PC-3 (cell line): ENCODE data around the gene PMAIP1. TPM values are rescaled to one million over a fixed set of nuclear protein-coding genes. Genes with fewer than 3 reads are reported as not detected.

Experiments used
- ATAC-seq: fragments of 200-7000 bp; cut with Tn5 transposase; 2 replicates; pipeline ENCODE4 v1.9.1; 2020; ENCODE audit warnings: mild to moderate bottlenecking, moderate library complexity
- BruUV-seq: library from RNA; stranded (reverse); fragments of 400-500 nt; replicated peaks from 2 replicates; lab custom pipeline; 2021; lab: Mats Ljungman, UMichigan
- CTCF ChIA-PET: fragments of 300-600 bp; sonication (Branson Sonifier 250); formaldehyde crosslinking; loops from one replicate; lab custom pipeline; 2022; ENCODE audit warnings: antibody characterized with exemption; lab: Charles Lee
- POLR2A ChIA-PET: fragments of 300-600 bp; sonication (Branson Sonifier 250); formaldehyde crosslinking; loops from one replicate; lab custom pipeline; 2022; ENCODE audit warnings: antibody characterized with exemption; ENCODE audit not compliant: unreplicated experiment; lab: Charles Lee
- DNase-seq: peaks from one replicate; pipeline ENCODE4 v3.0.0-alpha.2; 2015
- H2AFZ ChIP-seq: fragments of 300-600 bp; sonication (generic); 2 replicates; pipeline ENCODE4 v1.6.0; 2016; ENCODE audit warnings: antibody characterized with exemption, low read length
- H3F3A ChIP-seq: fragments of 300-600 bp; sonication (generic); one replicate; pipeline ENCODE4 v1.6.0; 2017; ENCODE audit warnings: antibody characterized with exemption, low read length, control low read depth, mild to moderate bottlenecking; ENCODE audit not compliant: unreplicated experiment
- H3K27ac ChIP-seq: fragments of 300-600 bp; sonication (generic); 2 replicates; pipeline ENCODE4 v1.5.1; 2016; ENCODE audit warnings: mild to moderate bottlenecking, low read length
- H3K27me3 ChIP-seq: fragments of 300-600 bp; sonication (generic); 2 replicates; pipeline ENCODE4 v1.6.1; 2016; ENCODE audit warnings: low read length, mixed read lengths
- H3K36me3 ChIP-seq: fragments of 300-600 bp; sonication (generic); 2 replicates; pipeline ENCODE4 v1.6.1; 2016; ENCODE audit warnings: low read depth, mixed run types, low read length, mixed read lengths
- H3K4me1 ChIP-seq: fragments of 300-600 bp; sonication (generic); 2 replicates; pipeline ENCODE4 v1.5.1; 2016; ENCODE audit warnings: low read length; ENCODE audit not compliant: insufficient read depth
- H3K4me2 ChIP-seq: fragments of 300-600 bp; sonication (generic); 2 replicates; pipeline ENCODE4 v1.6.0; 2016; ENCODE audit warnings: low read length
- H3K4me3 ChIP-seq: fragments of 300-600 bp; sonication (generic); 2 replicates; pipeline ENCODE4 v1.5.1; 2016; ENCODE audit warnings: mild to moderate bottlenecking, low read length, mixed read lengths
- H3K79me2 ChIP-seq: fragments of 300-600 bp; sonication (generic); 2 replicates; pipeline ENCODE4 v1.6.1; 2017; ENCODE audit warnings: low read length, mixed read lengths
- H3K9ac ChIP-seq: fragments of 300-600 bp; sonication (generic); 2 replicates; pipeline ENCODE4 v1.6.0; 2016; ENCODE audit warnings: mild to moderate bottlenecking, low read length
- H3K9me2 ChIP-seq: fragments of 300-600 bp; sonication (generic); replicated peaks from 2 replicates; pipeline ENCODE4 v1.6.1; 2016; ENCODE audit warnings: mixed run types, low read length, mixed read lengths
- H3K9me3 ChIP-seq: fragments of 300-600 bp; sonication (generic); 2 replicates; pipeline ENCODE4 v1.6.1; 2016; ENCODE audit warnings: low read length, mixed read lengths
- H4K20me1 ChIP-seq: fragments of 300-600 bp; sonication (generic); 2 replicates; pipeline ENCODE4 v1.6.1; 2016; ENCODE audit warnings: low read length, mixed read lengths
- EZH2 ChIP-seq: fragments of 300-600 bp; sonication (generic); IDR thresholded peaks from one replicate; pipeline ENCODE4 v1.6.1; 2017; ENCODE audit warnings: antibody characterized with exemption, mild to moderate bottlenecking, low read length; ENCODE audit not compliant: unreplicated experiment
- EZH2phosphoT487 ChIP-seq: fragments of 300-600 bp; sonication (generic); IDR thresholded peaks from 2 replicates; pipeline ENCODE4 v1.6.1; 2018; ENCODE audit warnings: mild to moderate bottlenecking, antibody characterized with exemption, low read length, borderline replicate concordance
- intact Hi-C: fragments of 100-400 bp; cut with micrococcal nuclease; formaldehyde crosslinking; loops from 2 replicates; pipeline ENCODE4 v1.9.0; 2023
- total RNA-seq: library from RNA; depleted of rRNA; stranded (reverse); fragments of >200 nt; gene quantifications from 2 replicates; pipeline ENCODE4 v1.2.3, GENCODE V29; 2014
- TF ChIP-seq, protein P1 (sequence below): fragments of 300-600 bp; sonication (generic); conservative IDR thresholded peaks from 2 replicates; pipeline ENCODE4 v1.5.1; 2017; ENCODE audit warnings: antibody characterized with exemption, low read depth, mild to moderate bottlenecking, low read length

Gene PMAIP1
- total RNA-seq, 1 experiment from 2014 or later, result 41.5 TPM

DNA sequence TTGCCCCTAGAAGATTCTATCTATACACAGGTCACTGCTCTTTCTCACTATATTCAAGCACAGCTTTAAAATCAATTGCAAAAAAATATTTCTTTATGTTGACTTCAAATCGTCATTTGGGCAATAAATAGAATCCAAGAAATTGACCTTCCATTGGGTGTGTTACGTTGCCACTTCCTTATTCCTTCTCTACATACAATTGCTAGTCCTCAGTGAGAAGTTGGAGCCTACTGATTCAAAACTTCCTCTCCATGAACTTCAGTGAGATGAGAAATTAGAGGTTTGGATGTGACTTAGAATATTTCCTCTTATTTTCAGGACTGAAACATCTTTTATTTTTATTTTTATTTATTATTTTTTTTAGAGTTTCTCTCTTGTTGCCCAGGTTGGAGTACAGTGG, 40.3 kb downstream of the PMAIP1 start:
- no peak overlapping the region for H3K4me3 ChIP-seq
- no peaks in the 10 kb centered on the region for H3K9me2 ChIP-seq
- H4K20me1 ChIP-seq, result no peaks in the 10 kb centered on the region
- ATAC-seq (no peak), DNase-seq (no peak)
- ChIA-PET POLR2A (no interaction called here), CTCF (no interaction called here)
- no peak for TF ChIP-seq EZH2
- TF ChIP-seq, protein P1, sequence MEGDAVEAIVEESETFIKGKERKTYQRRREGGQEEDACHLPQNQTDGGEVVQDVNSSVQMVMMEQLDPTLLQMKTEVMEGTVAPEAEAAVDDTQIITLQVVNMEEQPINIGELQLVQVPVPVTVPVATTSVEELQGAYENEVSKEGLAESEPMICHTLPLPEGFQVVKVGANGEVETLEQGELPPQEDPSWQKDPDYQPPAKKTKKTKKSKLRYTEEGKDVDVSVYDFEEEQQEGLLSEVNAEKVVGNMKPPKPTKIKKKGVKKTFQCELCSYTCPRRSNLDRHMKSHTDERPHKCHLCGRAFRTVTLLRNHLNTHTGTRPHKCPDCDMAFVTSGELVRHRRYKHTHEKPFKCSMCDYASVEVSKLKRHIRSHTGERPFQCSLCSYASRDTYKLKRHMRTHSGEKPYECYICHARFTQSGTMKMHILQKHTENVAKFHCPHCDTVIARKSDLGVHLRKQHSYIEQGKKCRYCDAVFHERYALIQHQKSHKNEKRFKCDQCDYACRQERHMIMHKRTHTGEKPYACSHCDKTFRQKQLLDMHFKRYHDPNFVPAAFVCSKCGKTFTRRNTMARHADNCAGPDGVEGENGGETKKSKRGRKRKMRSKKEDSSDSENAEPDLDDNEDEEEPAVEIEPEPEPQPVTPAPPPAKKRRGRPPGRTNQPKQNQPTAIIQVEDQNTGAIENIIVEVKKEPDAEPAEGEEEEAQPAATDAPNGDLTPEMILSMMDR, result no peak
- TF ChIP-seq EZH2phosphoT487, result no peak
- intact Hi-C loops, result no loop called here
- H2AFZ ChIP-seq, result no peak overlapping the region
- H3K9ac ChIP-seq, result no peak overlapping the region
- BruUV-seq, result no TSS peak
- no peaks in the 10 kb centered on the region for H3K79me2 ChIP-seq
- no peak overlapping the region for H3K27ac ChIP-seq
- H3K4me1 ChIP-seq, result peaks cover 8% of the 10 kb centered on the region
- no peaks in the 10 kb centered on the region for H3K27me3 ChIP-seq
- no peaks in the 10 kb centered on the region for H3K9me3 ChIP-seq
- H3K36me3 ChIP-seq, result no peaks in the 10 kb centered on the region
- H3F3A ChIP-seq, result no peaks in the 10 kb centered on the region
- H3K4me2 ChIP-seq, result no peak overlapping the region

DNA sequence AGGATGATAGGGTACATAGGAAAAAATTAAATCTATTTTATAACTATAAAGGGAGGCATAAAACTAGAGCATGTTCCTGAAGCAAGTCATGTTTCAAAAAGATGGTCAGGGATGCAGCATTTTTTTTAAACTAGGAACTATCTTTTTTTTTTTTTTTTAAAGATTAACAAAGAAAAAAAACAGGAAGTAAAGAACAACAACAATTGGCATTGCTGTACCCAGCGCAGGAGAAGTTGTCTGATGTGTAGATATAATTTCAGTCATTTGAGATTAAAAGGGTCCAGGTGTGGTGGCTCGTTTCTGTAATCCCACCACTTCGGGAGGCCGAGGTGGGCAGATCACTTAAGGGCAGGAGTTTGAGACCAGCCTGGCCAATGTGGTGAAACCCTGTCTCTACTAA, 41.5 kb downstream of the PMAIP1 start:
- BruUV-seq, result no TSS peak
- intact Hi-C loops, result no loop called here
- Histone ChIP-seq H3K4me1 (peaks cover 8% of the 10 kb centered on the region), H2AFZ (no peak overlapping the region), H3K36me3 (no peaks in the 10 kb centered on the region), H3K9me3 (no peaks in the 10 kb centered on the region), H3K4me3 (no peak overlapping the region), H3K27me3 (no peaks in the 10 kb centered on the region), H3F3A (no peaks in the 10 kb centered on the region), H3K9ac (no peak overlapping the region), H3K4me2 (no peak overlapping the region), H3K9me2 (no peaks in the 10 kb centered on the region), H3K27ac (no peak overlapping the region), H4K20me1 (no peaks in the 10 kb centered on the region), H3K79me2 (no peaks in the 10 kb centered on the region)
- CTCF ChIA-PET, result no interaction called here
- TF ChIP-seq EZH2phosphoT487 (no peak), EZH2 (no peak)
- TF ChIP-seq, protein P1, result no peak
- ATAC-seq, result no peak
- POLR2A ChIA-PET, result no interaction called here
- DNase-seq, result no peak

DNA sequence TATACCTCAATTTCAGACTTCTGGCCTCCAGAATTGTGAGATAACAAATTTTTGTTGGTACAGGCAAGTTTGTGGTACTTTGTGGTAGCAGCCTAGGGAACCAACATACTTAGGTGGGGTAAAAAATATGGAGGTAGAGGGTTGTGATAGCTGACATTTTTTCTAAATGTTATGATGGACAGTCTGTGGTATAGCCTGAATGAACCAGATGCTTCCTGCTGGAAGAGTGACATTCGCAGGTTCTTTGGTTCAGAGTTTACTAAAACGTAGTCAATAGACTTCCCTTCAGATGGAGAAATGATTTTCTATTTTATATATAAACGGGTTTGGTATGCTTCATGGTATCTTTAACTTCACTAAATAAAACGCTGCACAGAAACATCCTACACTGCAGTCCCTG, 42.8 kb downstream of the PMAIP1 start:
- Histone ChIP-seq H3K79me2 (no peaks in the 10 kb centered on the region), H3K9me3 (no peaks in the 10 kb centered on the region), H3K36me3 (no peaks in the 10 kb centered on the region), H3K4me1 (peaks cover 8% of the 10 kb centered on the region), H2AFZ (no peak overlapping the region), H3K9me2 (no peaks in the 10 kb centered on the region), H3K9ac (no peak overlapping the region), H4K20me1 (no peaks in the 10 kb centered on the region), H3K4me3 (no peak overlapping the region), H3K27me3 (no peaks in the 10 kb centered on the region), H3K4me2 (no peak overlapping the region), H3F3A (no peaks in the 10 kb centered on the region), H3K27ac (no peak overlapping the region)
- no peak for ATAC-seq
- DNase-seq, result no peak
- POLR2A ChIA-PET, result no interaction called here
- TF ChIP-seq EZH2 (no peak), EZH2phosphoT487 (no peak)
- TF ChIP-seq, protein P1, result no peak
- CTCF ChIA-PET, result no interaction called here
- intact Hi-C loops, result no loop called here
- no TSS peak for BruUV-seq
